ENCODE results near the gene CREBZF.
"Not testable (repeated sequence)": the region's sequence is repeated elsewhere in the genome, so short reads cannot be mapped to it uniquely, and the experiment has no call there.

The CREBZF gene

GRCh38 chr11:85670949-85671663, 6.2 kb upstream of the CREBZF start:
- not testable (repeated sequence) for DNase-seq

DNA sequence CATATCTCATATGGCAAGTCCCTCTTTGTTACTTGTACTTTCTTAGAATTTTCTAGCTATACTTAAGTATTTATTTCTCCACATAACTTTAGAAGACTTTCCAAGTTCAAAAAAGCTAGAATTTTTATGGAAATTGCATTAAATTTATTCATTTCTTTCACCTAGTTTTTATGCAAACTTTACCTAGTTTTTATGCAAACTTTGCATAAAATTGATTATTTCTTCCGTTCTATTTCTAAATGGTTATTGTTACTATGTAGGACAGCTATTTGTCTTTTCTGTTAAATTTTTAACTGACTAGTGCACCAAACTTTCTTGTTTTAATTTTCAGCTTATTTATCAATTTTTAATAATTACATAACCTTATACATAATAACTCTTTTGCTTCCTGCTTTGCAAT, 3.2 kb upstream of the CREBZF start:
- DNase-seq: no peak

DNA sequence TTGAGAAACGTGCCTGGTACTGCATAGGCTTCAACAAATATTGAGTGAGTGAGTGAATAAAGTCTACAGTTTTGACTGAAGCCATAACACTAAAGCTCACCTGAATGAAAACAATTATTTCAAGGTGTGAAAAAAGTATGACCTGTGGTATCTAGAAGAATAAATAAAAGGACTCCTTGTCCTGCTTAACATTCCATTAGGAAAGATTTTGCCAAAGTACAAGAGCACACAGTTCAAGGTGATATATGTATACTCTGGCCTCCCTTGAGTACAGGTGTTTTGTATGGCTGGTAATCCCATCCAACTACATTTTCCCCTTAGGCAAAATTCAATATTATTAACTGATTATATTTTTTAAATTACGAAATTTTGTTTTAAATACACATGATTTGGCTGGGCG, 1.8 kb upstream of the CREBZF start:
- no peak for DNase-seq

DNA sequence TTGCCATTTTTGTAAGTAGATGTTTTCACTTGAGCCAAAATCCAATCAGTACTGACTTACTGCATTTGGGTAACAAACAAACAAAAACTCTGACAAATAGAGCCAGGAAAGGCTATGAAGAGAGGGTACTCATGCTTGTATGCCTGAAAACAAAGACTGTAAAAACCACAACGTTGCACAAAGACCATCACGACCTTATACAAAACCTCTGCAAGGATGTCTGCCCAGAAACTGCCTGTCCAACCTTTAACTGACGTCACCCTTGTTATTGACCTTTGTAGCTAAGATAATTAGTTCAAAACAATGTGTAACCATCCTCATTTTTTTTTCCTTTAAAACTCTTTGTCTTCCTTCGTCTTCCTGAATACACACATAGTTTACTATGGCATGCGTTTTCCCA, 804 bp upstream of the CREBZF start:
- DNase-seq: no peak

GRCh38 chr11:85663753-85664614, 945 bp downstream of the CREBZF start:
- peak; percentile 85 for DNase-seq

DNA sequence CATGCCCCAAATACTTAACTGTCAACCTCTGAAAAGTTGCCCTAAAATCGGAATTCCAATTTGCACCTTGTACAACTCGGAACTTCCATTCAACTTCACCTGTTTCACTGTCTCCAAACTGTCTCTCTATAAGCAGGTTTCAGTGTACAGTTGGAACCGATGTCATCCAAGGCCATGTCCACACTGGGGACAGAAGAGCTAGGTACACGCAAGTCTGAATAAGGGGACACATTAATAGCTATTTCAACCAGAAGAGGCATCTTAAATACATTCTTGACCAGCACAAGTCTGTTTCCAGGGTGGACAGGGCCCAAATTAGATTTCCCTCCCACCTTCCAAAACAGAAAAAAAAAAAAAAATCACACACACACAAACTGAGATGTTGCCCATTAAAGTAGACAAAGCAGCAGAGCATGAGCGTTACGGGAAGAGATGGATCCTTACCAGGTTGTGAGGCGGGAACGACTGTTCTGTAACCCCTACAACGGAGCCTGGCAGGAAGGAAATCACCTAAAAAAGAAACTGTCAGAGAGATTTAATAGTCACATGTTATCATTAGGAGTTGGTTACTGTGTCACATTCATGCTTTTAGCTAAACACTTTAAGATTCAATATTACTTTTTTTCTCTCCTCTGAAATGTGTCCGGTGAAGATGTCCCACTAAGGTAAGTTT, 1.7 kb downstream of the CREBZF start:
- no peak for DNase-seq

- DNase-seq: no peak
Measured at GRCh38 chr11:85661972-85662664, 2.8 kb downstream of the CREBZF start.

- DNase-seq: no peak
Measured at GRCh38 chr11:85658180-85658579, 6.7 kb downstream of the CREBZF start.

GRCh38 chr11:85656777-85657176, 8.2 kb downstream of the CREBZF start:
- no peak for DNase-seq

DNA sequence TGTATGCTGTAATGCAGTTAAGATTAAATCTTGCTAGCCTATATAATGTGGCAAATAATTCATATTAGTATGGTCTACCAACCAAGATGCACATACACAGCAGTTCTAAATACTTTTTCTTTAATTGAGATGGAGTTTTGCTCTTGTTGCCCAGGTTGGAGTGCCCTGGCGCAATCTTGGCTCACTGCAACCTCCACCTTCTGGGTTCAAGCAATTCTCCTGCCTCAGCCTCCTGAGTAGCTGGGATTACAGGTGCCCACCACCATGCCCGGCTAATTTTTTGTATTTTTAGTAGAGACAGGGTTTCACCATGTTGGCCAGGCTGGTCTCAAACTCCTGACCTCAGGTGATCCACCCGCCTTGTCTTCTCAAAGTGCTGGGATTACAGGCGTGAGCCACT, 10.6 kb downstream of the CREBZF start:
- DNase-seq: not testable (repeated sequence)

GRCh38 chr11:85652786-85653447, 12.0 kb downstream of the CREBZF start:
- no peak for DNase-seq

GRCh38 chr11:85651118-85651517, 13.8 kb downstream of the CREBZF start:
- no peak for DNase-seq

DNA sequence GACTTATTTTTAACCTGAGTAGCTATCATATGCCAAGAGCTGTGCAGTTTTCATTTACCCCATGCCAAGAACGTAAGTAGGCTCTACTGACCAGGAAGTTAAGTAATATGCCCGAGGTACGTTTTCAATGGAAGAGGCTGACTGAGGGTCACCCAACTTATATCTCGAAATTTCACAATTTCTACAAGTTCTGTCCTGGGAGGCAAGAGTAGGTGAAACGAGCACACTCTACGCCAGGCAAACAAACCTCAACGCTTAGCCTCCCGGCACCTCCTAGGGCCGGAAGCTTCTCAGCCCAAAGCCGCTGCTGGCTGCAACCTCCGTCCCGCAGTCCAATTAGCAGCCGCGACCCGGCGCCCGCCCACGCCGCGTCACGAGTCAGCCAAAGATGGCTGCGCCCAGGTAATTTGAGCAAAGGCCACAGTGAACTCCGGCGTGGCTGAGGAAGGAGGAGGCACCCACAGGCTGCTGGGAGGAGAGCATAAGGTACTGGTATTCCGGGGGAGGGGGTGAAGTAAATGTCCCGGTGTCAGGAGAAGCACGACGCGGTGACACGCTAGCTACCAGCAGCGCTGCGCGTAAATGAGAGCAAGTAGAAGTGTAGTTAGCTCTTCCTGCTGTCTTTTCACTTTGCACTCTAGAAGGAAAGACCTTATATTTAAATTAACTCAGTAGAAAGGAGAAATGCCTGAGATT, 17.2 kb downstream of the CREBZF start, which contains the start of gene TMEM126A:
Gene TMEM126A, plus strand, starts transcription at position 364 of the 696 bp plus-strand sequence. CDS start 2,289 bp downstream, outside the sequence.
- DNase-seq: peak; percentile 84

GRCh38 chr11:85647078-85647477, 17.9 kb downstream of the CREBZF start:
- no peak for DNase-seq

DNA sequence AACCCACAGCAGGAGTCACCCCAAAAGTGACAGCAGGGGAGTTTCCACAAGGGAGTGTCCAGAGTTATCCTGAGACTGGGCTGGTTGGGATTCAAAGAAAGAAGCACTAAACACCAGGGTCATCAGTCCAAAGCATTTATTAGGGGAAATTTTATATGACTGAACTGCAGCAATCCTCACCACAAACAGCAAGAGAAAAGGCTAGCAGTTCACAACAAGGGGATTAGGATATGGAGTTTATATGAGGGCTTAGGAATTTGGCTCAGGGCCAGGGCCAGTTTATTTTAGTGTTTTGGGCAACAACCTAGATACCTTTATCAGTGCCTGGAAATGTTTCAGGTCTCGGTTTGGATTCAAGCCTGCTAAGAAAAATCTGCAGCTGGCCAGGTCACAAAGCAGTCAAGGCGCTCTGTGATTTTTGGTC, 21.7 kb downstream of the CREBZF start:
- no peak for DNase-seq

- no peak for DNase-seq
Measured at GRCh38 chr11:85634747-85635146, 30.2 kb downstream of the CREBZF start.

- no peak for DNase-seq
Measured at GRCh38 chr11:85628771-85629341, 36.1 kb downstream of the CREBZF start.

GRCh38 chr11:85627998-85628770, 36.7 kb downstream of the CREBZF start, which contains the start of gene TMEM126B:
Gene TMEM126B, plus strand, starts transcription at chr11:85628593. Its CDS starts 15 bp downstream, at chr11:85628608.
- peak; percentile 91 for DNase-seq

GRCh38 chr11:85627332-85627997, 37.5 kb downstream of the CREBZF start, which contains the start of gene DLG2:
Gene DLG2, minus strand, starts transcription at chr11:85627344.
- no peak for DNase-seq
